Upper lobe of right lung (tissue), 1 donor: ENCODE results near the gene LCAT. TPM values are rescaled to one million over a fixed set of nuclear protein-coding genes. Genes with fewer than 3 reads are reported as not detected.

Experiments
- ATAC-seq: fragments of 200-7000 bp; cut with Tn5 transposase; one replicate; pipeline ENCODE4 v1.9.1; 2020; ENCODE audit warnings: mild to moderate bottlenecking, moderate library complexity
- DNase-seq: peaks from one replicate; pipeline ENCODE4 v3.0.0-alpha.2; 2020
- H3K27ac ChIP-seq: fragments of 200-600 bp; one replicate; pipeline ENCODE4 v1.8.0; 2022
- H3K27me3 ChIP-seq: fragments of 200-600 bp; one replicate; pipeline ENCODE4 v1.8.0; 2022; ENCODE audit warnings: mild to moderate bottlenecking
- H3K36me3 ChIP-seq: fragments of 200-600 bp; one replicate; pipeline ENCODE4 v1.8.0; 2022
- H3K4me1 ChIP-seq: fragments of 200-600 bp; one replicate; pipeline ENCODE4 v1.8.0; 2022
- H3K4me3 ChIP-seq: fragments of 200-600 bp; one replicate; pipeline ENCODE4 v1.8.0; 2022; ENCODE audit warnings: mild to moderate bottlenecking
- H3K9me3 ChIP-seq: fragments of 200-600 bp; one replicate; pipeline ENCODE4 v1.8.0; 2022
- CTCF ChIP-seq: fragments of 200-600 bp; IDR thresholded peaks from one replicate; pipeline ENCODE4 v1.8.0; 2022; ENCODE audit warnings: antibody characterized with exemption
- intact Hi-C: fragments of 100-400 bp; cut with DNase I; formaldehyde crosslinking; loops from one replicate; pipeline ENCODE4 v1.11.0; 2022
- total RNA-seq: library from RNA; stranded (reverse); fragmentation: NEBNext Ultra II Directional; extraction: Animal tissue kit (Norgen Biotek cat#: 25700); gene quantifications from one replicate; pipeline ENCODE4 v1.2.1, GENCODE V29; 2021
- donor health status: DM: no; HTN: yes; CAD: no; lungs with severe emphysema.

The LCAT gene
- total RNA-seq, 1 donor from 2014 or later = 40.2 TPM

- ATAC-seq = peak; percentile 20
Observed at GRCh38 chr16:67909056-67909742, 34.7 kb downstream of the LCAT start.

GRCh38 chr16:67907397-67908180 lies 36.3 kb downstream of the LCAT start:
- DNase-seq = no peak
- ATAC-seq = no peak
- Histone ChIP-seq H3K36me3 (peaks cover 39% of the 10 kb centered on the region), H3K27me3 (no peaks in the 10 kb centered on the region), H3K4me3 (no peak overlapping the region), H3K4me1 (no peaks in the 10 kb centered on the region), H3K27ac (no peak overlapping the region), H3K9me3 (no peaks in the 10 kb centered on the region)
- intact Hi-C loops = no loop called here
- no peak for TF ChIP-seq CTCF

More at GRCh38 chr16:67909056-67909742, 34.7 kb downstream of the LCAT start:
- no peak overlapping the region for H3K27ac ChIP-seq
- TF ChIP-seq CTCF = no peak
- H3K9me3 ChIP-seq = no peaks in the 10 kb centered on the region
- no peaks in the 10 kb centered on the region for H3K4me1 ChIP-seq
- DNase-seq = no peak
- peaks cover 30% of the 10 kb centered on the region for H3K36me3 ChIP-seq
- no peak overlapping the region for H3K4me3 ChIP-seq
- no peaks in the 10 kb centered on the region for H3K27me3 ChIP-seq
- intact Hi-C loops = no loop called here

GRCh38 chr16:67902831-67903230 lies 41.1 kb downstream of the LCAT start:
- no peak for ATAC-seq
- Histone ChIP-seq H3K9me3 (no peaks in the 10 kb centered on the region), H3K4me3 (no peak overlapping the region), H3K27me3 (no peaks in the 10 kb centered on the region), H3K36me3 (peaks cover 9% of the 10 kb centered on the region), H3K27ac (no peak overlapping the region), H3K4me1 (peaks cover 7% of the 10 kb centered on the region)
- no peak for DNase-seq
- intact Hi-C loops = no loop called here
- no peak for TF ChIP-seq CTCF

- ATAC-seq = no peak
- intact Hi-C loops = no loop called here
Observed at GRCh38 chr16:67901734-67902133, 42.2 kb downstream of the LCAT start.

GRCh38 chr16:67897231-67897630 lies 46.7 kb downstream of the LCAT start:
- no peak for TF ChIP-seq CTCF
- no peak for DNase-seq
- no peak overlapping the region for H3K4me3 ChIP-seq
- peaks cover 34% of the 10 kb centered on the region for H3K4me1 ChIP-seq
- H3K27me3 ChIP-seq = no peaks in the 10 kb centered on the region
- H3K9me3 ChIP-seq = no peaks in the 10 kb centered on the region
- no peak for ATAC-seq
- intact Hi-C loops = no loop called here
- H3K27ac ChIP-seq = peak overlapping the region; percentile 18
- no peaks in the 10 kb centered on the region for H3K36me3 ChIP-seq

More at GRCh38 chr16:67901734-67902133, 42.2 kb downstream of the LCAT start:
- TF ChIP-seq CTCF = no peak
- no peaks in the 10 kb centered on the region for H3K27me3 ChIP-seq
- no peak overlapping the region for H3K27ac ChIP-seq
- no peaks in the 10 kb centered on the region for H3K9me3 ChIP-seq
- H3K36me3 ChIP-seq = peaks cover 9% of the 10 kb centered on the region
- DNase-seq = no peak
- H3K4me3 ChIP-seq = no peak overlapping the region
- peaks cover 12% of the 10 kb centered on the region for H3K4me1 ChIP-seq
